ENCODE data around the gene C19orf12.

DNA sequence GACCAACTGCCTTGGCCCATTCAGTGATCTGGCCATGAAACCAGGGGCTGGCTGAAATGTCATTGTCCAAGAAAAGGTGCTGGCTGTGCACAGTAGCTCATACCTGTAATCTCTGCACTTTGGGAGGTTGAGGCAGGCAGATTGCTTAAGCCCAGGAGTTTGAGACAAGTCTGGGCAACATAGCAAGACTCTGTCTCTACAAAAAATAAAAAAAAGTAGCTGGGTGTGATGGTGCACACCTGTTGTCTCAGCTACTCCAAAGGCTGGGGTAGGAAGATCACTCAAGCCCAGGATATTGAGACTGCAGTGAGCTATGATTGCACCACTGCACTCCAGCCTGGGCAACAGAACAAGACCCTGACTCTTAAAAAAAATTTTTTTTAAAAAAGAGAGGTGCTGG, 28.6 kb upstream of the C19orf12 start:
- TF ChIP-seq YY1 (IDR thresholded peaks at IDR 0.05; ENCODE audit: low read depth) (no peak), TAF1 (IDR thresholded peaks at IDR 0.05; ENCODE audit: low read depth) (no peak), CREB1 (IDR thresholded peaks at IDR 0.05; ENCODE audit: low read depth) (no peak), RAD21 (IDR thresholded peaks at IDR 0.05; ENCODE audit: low read depth) (no peak), EP300 (IDR thresholded peaks at IDR 0.05; ENCODE audit: borderline replicate concordance) (no peak), ZBTB7A (IDR thresholded peaks at IDR 0.05; ENCODE audit: low read depth) (no peak), FOXM1 (IDR thresholded peaks at IDR 0.05; ENCODE audit: borderline replicate concordance, low read depth) (no peak)
- TF ChIP-seq, protein P1, sequence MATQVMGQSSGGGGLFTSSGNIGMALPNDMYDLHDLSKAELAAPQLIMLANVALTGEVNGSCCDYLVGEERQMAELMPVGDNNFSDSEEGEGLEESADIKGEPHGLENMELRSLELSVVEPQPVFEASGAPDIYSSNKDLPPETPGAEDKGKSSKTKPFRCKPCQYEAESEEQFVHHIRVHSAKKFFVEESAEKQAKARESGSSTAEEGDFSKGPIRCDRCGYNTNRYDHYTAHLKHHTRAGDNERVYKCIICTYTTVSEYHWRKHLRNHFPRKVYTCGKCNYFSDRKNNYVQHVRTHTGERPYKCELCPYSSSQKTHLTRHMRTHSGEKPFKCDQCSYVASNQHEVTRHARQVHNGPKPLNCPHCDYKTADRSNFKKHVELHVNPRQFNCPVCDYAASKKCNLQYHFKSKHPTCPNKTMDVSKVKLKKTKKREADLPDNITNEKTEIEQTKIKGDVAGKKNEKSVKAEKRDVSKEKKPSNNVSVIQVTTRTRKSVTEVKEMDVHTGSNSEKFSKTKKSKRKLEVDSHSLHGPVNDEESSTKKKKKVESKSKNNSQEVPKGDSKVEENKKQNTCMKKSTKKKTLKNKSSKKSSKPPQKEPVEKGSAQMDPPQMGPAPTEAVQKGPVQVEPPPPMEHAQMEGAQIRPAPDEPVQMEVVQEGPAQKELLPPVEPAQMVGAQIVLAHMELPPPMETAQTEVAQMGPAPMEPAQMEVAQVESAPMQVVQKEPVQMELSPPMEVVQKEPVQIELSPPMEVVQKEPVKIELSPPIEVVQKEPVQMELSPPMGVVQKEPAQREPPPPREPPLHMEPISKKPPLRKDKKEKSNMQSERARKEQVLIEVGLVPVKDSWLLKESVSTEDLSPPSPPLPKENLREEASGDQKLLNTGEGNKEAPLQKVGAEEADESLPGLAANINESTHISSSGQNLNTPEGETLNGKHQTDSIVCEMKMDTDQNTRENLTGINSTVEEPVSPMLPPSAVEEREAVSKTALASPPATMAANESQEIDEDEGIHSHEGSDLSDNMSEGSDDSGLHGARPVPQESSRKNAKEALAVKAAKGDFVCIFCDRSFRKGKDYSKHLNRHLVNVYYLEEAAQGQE (IDR thresholded peaks at IDR 0.05; ENCODE audit: low read depth), result no peak
- TF ChIP-seq, protein P2, sequence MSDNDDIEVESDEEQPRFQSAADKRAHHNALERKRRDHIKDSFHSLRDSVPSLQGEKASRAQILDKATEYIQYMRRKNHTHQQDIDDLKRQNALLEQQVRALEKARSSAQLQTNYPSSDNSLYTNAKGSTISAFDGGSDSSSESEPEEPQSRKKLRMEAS (IDR thresholded peaks at IDR 0.05), result no peak

All from Ishikawa (cell line).